ENCODE results near the gene PHF21A. TPM values are rescaled to one million over a fixed set of nuclear protein-coding genes. Genes with fewer than 3 reads are reported as not detected.
"Not testable (repeated sequence)": the region's sequence is repeated elsewhere in the genome, so short reads cannot be mapped to it uniquely, and the experiment has no call there.

PHF21A gene
- polyA plus RNA-seq, 10 donors = 26.8 to 44.2 (median 33.1) TPM

DNA sequence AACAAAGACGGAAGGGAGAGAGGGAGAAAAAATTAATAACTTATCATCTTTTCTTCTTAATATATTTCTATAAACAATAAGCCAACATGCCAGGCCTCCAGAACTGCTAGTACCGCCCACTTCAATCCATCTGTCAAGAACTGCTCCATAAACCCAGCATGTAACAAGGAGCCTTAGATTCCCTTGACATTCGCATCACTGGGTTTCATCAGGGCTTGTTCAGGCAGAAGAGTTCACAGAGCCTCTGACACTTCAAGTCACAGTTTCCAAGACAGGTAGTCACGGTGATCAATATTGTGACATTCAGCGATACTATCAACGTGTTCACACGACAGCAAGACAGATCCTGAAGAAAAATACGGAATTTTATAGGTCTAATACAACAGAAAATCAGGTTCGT is 137.1 kb downstream of the PHF21A start:
- no peak for DNase-seq

DNA sequence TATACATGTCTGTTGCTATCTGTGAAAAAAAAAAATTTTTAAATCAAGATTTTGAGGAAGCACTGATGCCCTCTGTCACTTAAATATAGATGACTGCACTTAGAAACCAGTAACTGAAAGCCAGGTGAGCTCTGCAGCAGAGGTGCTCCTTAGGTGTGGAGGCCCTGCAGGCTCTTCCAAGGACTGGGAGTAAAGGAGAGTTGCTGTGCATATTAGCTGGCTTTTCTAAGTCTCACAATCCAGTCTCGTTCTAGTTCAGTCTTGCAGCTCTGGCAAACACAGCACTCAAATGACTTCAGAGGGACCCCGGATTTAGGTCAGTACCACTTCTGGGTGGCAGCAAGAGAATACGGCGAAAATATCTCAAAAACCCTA is 137.8 kb downstream of the PHF21A start:
- DNase-seq = no peak

DNA sequence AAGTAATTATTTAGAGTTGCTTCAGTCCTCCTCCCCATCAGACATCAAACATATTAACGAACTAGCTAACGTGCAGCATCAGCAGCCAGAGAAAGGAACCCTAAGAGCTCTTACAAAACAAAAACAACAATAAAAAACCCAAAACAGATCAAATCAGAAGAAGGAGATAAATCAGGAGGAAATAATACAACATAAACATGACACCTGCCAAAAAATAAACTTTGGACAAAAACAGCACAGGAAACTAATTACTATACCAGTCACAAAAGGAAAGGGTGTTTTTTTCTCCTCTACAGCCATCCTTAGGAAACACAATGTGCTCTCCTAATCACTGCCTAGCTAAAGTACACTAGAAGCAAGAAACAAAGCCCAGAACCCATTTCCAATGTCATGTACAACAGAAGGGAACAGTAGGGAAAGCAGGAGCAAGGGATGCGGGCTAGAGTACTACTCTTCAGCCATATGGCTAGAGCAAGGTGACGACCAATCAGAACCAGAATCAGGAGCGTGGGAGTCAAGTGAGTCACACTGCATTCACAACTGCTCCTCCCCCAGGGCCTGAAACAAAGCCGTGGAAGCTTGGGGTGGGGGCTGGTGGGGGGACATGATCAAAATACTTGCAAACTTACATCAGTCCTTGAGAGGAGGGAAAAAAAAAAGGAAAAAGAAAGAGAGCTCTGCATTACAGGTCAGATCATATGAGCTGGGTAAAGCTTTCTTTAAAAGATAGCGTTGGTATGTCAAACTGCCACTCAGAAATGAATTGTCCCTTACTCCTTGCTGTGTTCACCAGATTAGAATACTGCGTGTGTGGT is 138.4 kb downstream of the PHF21A start:
- DNase-seq = peak in 2 of 3 donors; percentile 36 to 77

DNA sequence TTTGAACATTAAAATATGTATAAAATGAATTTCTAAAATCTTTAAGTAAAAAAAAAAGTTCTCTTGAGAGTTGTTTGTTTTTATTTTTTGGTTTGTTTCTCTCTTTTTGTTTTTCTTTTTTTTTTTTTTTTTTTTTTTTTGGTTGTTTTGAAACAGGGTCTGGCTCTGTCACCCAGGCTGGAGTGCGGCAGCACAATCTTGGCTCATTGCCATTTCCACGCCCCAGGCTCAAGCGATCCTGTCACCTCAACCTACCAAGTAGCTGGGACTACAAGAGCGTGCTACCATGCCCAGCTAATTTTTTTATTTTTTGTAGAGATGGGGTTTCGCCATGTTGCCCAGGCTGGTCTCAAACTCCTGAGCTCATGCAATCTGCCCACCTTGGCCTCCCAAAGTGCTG is 139.4 kb downstream of the PHF21A start:
- DNase-seq = not testable (repeated sequence)

DNA sequence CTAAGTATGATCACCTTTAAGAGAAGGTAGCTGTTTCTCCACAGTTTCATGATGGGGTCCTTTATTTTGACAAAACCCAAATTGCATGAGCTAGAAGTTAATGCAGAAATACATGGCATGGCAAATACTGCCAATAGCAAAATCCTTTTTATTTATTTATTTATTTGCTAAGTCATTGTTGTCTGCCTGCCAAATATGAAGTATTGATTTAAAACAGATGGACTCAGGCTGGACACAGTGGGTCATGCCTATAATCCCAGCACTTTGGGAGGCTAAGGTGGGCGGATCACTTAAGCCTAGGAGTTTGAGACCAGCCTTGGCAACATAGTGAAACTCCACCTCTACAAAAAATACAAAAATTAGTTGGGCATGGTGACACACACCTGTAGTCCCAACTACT is 146.4 kb downstream of the PHF21A start:
- no peak for DNase-seq

DNA sequence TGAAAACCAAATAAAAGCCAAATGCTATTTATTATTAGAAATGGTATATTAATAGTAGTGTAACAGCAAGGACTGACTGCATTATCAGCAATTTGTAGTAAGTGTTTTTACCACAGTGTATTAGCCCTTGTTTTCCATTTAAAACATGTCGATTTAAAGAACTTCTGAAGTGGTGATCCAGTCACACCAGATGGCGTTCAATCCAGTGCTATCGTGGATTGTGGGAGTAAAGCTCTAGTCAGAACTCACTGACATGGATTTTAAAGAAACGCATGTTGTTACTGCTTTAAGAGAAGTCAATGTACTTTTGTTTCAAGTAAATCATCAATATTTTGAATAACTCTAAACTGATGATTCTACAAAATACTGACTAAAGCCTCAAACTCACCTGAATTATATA is 147.7 kb downstream of the PHF21A start:
- no peak for DNase-seq

DNA sequence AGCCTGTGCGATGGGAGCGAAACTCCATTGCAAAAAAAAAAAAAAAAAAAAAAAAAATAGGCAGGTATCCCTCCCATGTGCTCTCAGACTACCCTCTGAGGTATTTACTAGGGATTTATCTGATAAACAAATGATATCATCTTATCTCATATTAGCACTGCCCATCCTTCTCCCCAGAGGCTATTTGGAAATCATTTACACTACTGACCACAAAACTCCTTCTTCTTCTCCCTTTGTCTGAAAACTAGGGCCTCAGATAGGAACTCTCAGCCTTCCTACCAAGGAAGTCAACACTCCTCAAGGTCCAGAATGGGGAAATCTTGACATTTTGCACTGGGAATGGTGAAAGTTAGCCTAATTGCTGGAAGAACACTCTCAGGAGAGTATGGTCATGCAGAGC is 152.4 kb downstream of the PHF21A start:
- DNase-seq = no peak

DNA sequence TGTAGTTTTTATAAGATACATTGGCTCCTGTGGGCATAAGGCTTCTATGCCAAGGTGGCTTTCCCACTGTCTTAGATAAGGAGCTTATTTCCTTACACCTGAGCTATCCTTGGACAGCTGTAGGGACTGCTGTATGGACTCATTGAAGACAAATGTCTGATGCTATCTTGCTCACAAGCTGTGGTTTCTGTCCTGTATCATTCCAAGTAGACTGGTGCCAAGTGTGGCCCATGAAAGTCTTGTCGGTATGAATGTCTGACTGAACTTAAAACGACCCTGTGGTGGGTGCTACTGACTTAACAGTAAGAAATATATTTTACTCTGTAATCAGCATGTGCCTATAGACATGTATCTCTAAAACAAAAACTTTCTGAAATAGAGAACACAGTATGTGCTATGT is 153.7 kb downstream of the PHF21A start:
- no peak for DNase-seq

DNA sequence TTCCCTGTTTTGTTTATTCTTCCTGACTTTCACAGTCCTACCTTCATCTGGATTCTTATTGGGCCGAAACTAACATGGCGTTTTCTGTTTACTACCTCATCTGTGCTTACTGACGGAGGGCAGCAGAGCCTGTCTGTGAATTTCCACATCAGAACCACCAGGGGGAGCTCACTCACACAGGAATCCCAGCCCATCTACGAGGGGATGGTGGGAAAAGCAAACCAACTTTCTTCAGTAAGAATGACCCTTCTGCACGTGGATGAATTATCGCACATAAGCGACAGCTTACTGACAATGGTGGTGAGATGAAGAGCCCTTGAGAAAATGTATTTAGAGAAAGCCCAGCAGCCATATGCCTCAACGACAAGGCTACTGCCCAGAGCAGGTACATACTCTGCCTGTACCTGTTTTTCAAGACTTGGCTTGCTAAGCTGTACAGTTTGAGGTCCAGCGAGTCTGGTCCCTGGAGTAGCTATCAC is 156.3 kb downstream of the PHF21A start:
- DNase-seq = peak; percentile 66 to 89 (median 81)

DNA sequence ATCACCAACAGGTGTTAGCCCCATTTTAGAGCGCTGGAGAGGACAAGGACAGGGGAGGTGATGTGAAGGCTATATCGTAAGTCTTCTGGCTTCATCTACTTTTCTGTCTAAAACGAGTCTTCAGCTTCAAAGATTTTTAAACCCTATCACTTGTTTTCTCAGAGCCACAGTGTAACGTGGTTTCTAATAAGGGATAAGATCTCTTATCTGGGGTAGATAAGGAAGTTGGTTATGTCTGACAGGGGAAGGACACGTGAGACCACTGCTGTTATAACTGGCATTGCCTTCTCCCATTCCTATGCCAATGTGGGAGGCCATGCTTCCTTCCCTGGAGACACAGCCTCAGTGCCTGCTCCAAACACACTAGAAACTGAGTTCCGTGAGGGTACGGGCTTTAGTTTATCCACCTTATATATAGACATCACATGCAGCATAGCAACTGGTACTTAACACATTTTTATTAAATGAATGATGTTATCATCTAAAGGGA is 159.5 kb downstream of the PHF21A start:
- DNase-seq = no peak

DNA sequence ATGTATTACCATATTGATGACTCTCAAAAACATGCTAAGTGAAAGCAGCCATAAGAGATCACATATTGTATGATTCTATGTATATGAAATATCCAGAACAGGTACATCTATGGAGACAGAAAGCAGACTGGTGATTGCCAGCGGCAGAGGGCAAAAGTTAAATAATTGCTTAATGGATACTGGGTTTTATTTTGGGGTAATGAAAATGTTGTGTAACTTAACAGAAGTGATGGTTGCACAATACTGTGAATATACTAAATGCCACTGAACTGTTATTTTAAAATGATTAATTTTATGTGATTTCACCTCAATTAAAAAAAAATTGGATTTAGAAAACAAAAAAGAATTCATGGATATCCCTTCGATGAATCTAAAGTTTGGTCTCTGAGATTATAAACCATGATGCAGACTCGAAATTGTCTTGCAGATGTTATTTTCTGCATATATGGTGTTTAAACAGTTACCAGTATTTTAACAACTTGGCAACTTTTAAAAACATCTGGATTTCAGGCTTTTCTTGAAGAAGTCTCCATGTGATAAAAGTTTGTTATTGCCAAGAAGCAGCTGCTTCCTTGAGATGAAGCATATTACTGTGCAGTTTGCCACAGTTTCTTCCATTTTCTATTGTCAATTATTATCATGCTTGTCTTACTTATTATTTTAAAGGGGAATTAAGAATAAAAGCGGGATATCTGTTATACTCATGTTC is 160.7 kb downstream of the PHF21A start:
- peak; percentile 56 to 77 (median 62) for DNase-seq

DNA sequence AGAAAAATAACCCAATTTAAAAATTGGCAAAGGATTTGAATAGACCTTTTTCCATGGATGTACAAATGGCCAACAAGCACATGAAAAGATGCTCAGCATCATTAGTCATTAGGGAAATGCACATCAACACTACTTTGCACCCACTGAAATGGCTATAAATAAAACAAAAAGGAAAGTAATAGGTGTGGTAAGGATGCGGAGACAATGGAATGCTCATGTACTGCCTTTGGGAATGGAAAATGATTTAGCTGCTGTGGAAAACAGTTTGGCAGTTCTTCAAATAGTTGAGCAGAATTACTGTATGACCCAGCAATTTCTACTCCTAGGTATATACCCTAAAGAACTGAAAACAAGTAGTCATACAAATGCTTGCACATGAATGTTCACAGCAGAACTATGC is 161.4 kb downstream of the PHF21A start:
- peak in 1 of 3 donors; percentile 60 for DNase-seq

DNA sequence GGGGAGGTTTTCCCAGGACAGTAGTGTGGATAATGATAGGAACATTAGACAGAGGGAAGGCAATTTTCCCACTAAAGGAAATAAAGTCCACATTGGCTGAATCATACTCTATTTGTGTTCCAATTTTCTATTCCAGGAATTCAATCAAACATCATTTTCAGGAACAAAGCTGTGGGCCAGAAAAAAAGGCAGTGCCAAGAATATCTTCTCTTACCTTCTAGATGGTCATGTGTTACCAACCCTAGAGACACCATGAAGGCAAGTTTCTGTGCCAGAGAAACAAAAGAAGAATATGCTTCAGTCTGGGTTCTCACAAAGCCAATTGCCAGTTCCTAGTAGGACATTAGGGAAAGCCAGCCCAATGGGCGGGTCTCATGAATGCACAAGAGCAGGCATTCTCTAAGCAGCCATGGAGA is 171.3 kb downstream of the PHF21A start:
- peak in 1 of 3 donors; percentile 32 for DNase-seq

DNA sequence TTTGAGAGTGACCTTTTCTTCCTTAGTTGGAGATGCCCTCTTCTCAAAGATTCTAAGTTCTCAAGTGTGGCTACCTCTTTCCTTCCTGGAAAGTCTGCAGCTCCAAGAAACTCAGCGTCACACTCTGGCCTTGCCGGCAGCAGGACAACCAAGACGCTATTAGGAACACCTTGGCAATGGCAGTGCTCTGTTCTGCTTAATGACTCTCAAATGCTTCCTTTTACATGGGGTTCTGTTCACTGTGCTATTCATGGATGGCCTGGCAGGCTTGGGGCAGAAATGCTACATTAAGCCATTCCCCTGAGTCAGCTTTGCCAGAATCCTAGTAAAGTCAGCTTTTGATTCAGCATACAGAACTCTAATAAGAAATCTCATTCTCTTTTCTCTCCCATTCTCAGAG is 172.9 kb downstream of the PHF21A start:
- no peak for DNase-seq

DNA sequence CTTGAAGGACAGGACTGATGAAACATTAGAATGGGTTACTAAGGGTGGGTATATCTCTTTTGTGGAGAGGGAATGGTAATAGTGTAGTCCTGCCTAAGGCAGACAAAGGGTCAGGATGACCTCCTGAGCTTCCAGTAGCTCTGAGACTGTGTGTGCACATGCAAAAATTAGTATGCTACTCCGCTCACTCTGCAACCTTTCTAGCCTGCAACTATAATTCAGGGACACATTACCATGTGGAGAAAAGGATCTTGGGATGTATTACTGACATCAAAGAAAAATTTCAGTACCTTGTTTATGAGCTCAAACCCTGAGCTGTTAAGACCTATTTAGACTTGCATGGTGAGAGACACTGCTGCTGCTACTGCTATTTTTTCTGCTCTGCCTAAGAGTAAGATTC is 173.4 kb downstream of the PHF21A start:
- DNase-seq = no peak

DNA sequence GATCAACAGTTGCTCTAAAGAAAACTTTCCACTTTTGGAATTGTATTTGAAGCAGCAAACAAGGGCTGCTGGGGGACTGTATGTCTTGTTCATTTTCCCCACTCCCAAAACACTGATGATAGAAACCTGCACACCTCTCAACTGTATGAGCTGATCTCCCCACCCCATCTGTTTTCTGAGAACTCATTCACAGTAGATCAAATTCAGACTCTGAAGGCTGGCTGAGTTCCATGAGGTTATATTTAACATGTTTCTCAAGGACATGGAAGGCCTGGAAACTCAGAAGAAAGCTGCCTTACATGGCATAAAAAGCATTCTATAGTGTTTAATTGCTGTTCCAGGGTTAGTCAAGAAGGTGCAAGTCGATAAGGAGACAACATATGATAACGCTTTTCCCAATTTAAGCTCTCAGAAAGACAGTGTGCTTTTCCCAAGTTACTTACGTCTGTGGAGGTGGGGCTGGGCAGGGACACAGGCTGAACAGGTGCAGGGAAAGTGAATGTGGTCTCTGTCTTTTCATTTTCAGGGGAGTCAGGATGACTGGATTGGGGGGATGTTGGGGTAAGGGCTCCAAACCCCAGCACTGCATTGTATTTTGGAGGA is 175.8 kb downstream of the PHF21A start:
- no peak for DNase-seq

DNA sequence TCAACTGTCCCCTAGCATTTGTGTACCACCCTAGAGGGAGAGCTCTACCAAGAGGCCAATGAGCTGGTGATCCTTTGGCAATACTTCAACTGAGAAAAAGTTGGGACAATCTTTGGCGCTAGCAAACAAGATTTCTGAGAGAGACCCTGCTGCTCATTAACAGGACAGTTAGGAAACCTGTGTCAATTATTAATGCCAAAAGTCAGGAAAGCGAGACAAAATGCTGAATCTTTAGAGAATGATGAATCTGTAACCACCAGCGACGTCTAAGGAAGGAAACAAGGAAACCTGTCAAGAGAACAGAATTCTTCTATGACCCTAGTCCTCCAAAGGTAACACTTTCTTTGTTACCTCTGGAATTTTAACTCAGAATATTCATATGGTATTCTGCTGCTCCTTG is 178.9 kb downstream of the PHF21A start:
- DNase-seq = no peak

DNA sequence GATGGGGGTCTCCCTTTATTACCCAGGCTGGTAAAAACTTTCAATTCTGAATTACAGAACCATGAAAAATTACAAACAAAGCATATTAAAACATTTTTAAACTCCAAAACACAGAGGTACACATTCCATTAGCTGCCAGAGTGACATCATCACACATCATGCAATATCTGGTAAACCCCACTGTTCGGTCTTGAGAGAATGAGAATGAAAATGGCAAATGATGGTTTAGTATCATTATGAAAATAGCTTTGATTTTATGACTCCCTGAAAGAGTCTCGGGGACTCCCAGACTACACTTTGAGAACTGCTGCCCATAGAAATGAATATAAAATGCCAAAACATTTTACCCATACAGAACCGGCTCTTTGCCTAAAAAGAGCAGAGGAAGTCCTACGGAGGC is 180.0 kb downstream of the PHF21A start:
- no peak for DNase-seq

DNA sequence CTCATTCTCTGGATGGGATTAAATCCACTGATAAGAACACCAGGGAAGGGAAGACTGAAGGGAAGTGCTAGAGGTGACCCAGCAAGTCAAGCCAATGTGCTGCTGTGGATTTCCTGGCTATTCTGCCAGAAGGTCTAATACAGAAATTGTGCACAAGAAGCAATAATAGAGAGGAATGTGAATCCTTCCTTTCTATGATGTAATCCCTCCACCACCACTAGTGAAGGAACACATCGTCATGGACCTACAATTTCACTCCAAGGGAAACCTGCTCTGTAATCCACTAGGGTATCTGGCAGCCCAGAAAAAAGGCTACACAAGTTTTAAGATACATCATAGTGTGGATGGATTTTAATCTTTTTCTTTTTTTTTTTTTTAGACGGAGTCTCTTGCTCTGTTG is 181.4 kb downstream of the PHF21A start:
- no peak for DNase-seq

DNA sequence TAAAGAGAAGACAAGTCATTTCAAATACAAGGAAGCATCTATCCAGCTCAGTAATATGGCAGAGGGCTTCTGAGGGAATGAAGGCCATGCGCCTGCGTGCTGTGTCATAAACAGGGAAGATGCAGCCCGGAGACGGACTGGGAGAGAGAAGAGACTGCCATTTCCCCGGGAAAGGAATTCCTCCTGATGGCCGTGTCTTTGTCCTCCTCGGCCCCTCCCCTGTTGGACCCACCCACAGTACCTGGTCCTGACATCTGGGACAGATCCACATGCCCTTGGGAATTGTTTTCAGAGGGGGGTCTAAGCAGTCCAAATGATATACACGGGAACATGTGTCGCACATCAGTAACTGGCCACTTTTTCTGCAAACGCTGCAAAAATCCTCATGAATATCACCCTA is 183.3 kb downstream of the PHF21A start:
- no peak for DNase-seq

DNA sequence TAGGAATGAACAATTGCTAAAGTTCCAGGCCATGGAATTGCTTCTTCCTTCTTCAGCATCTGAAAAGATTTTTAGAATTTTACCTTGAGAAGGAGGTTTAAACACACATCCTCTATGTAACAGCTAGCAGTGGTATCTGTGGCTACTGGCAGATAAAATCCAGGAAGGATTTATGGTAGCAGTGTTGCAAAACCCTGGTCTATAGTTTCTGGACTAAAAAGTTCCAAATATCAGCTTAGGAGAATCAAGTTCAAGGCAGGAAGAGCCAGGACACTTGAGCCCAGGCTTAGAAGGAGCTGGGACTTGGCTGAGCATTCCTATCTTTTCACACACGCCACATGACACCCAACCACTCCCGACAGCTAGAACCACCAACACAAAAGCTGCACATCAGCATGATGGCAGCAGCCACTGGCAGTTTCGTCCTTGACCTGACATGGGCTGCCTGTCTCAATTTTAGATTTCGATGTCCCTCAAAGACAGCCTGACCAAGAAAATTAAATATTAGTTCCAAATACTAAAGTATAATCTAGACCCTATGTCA is 184.7 kb downstream of the PHF21A start:
- no peak for DNase-seq

DNA sequence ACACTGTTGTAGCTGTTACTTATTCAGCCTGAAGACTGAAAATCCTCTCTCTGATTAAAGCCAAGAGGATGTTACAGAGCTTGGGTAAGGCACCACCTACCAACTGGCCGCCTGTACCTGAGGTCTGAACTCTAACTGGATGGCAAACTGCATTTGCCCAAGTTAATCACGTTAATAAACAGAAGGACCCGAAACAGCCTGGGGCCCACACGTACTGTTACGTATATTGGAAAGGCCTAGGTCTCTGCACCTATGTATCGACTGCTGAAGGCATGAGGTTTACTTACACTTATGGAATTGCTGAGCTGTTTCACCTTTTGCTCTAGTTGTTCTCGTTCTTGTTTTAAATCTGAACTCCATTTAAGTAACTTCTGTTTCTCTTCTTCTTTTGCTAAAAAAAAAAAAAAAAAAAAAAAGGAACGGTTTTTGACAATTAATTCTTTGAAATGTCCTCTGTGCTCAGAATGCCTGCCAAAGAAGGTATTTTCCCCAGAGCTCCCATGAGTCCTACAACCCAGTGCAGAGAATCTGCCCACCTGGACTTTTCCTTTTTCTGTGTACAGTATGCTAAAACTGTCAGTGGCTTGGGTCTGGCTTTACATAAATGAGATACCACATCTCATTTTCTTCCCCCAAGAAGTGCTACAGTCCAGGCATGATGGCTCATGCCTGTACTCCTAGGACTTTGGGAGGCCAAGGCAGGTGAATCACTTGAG is 185.7 kb downstream of the PHF21A start:
- no peak for DNase-seq
